GM19463 (cell line): ENCODE results near the gene PRC1.
A peak's percentile ranks its signal among the peaks of the same experiment; 100 is the strongest.

Experiments used
- ATAC-seq: cut with Tn5 transposase; IDR thresholded peaks from one replicate; pipeline ENCODE4 v1.9.1; 2021; ENCODE audit warnings: mild to moderate bottlenecking, moderate library complexity; ENCODE audit not compliant: unreplicated experiment

PRC1 gene

GRCh38 chr15:90990446-90990845, 3.9 kb downstream of the PRC1 start:
- ATAC-seq = no peak

GRCh38 chr15:90989040-90989768, 5.1 kb downstream of the PRC1 start:
- ATAC-seq = no peak

GRCh38 chr15:90988296-90988695, 6.0 kb downstream of the PRC1 start:
- ATAC-seq = no peak

- ATAC-seq = no peak
Observed at GRCh38 chr15:90987561-90988141, 6.7 kb downstream of the PRC1 start.

DNA sequence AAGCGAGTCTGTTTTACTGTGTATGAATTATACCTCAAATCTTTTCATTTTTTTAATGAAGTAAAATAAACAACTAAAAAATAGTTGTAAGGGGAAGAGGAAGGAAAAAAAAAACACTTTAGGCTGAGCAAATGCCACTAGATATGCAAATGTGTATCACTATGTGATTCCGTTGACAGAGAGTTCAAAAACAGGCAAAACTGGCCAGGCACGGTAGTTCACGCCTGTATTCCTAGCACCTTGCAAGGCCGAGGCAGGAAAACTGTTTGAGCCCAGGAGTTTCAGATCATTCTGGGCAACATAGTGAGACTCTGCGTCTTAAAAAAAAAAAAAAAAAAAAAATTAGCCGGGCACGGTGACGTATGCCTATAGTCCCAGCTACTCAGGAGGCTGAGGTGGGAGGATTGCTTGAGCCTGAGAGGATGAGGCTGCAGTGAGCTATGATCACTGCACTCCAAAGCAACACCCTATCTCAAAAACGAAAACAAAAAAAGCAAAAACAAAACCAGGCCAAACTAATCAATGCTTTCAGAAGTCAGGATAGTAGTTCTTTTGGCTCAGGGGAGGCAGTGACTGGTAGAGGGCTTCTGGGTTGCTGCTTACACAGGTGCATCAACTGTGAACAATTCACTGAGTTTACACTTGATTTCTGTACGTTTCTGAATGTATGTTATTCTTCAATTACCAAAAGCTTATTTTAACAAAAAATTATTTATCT, 7.4 kb downstream of the PRC1 start:
- ATAC-seq = peak; percentile 57

DNA sequence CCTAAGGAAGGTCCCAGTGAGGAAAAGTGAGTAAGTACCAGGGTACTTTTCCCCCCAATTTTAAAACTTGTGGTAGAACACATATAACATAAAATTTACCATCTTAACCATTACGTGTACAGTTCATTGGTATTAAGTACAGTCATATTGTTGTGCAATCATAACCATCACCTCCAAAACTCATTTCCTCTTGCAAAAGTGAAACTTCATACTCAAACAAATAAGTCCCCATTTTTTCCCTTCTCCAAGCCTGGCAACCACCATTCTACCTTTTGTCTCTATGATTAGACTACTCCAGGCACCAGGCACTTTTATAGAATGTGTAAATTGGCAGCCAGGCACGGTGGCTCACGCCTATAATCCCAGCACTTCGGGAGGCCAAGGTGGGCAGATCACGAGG, 12.2 kb downstream of the PRC1 start:
- no peak for ATAC-seq

GRCh38 chr15:90981681-90982080, 12.7 kb downstream of the PRC1 start:
- ATAC-seq = peak; percentile 69

GRCh38 chr15:90979582-90979981, 14.8 kb downstream of the PRC1 start:
- ATAC-seq = no peak

DNA sequence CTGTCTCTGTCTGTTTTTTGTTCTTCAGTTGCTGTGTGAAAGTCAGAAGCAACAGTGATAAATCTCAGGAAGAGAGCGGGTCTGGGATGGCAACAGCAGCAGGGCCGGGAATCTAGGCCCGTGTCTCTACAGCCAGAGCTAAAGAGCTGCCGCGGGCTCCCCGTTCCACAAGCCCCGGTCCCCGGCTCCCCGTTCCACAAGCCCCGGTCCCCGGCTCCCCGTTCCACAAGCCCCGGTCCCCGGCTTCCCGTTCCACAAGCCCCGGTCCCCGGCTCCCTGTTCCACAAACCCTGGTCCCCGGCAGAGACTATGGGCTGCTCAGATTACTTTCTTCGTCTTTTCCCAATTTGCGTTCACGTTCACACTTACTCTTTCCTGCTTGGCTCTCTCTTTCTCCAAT, 20.1 kb downstream of the PRC1 start:
- ATAC-seq = no peak

GRCh38 chr15:90972133-90972532, 22.2 kb downstream of the PRC1 start:
- no peak for ATAC-seq

DNA sequence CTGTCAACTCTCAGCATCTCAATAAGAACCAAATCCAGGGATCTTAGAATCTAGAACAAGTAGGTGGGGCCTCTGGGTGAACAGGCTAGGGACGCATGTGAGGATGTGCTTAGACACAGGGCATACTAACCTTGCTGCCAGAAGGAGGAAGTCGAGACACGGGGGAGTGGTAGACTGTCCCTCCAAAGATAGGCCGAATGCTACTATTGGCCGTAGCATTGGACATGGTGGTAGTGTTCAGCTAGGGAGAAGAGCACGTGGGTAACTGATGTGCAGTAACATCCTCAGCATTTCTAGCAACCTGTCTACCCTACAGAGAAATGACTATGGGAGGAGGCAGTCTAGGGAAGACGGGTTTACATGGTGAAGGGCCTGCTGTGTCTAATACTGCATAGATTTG, 24.1 kb downstream of the PRC1 start:
- no peak for ATAC-seq

DNA sequence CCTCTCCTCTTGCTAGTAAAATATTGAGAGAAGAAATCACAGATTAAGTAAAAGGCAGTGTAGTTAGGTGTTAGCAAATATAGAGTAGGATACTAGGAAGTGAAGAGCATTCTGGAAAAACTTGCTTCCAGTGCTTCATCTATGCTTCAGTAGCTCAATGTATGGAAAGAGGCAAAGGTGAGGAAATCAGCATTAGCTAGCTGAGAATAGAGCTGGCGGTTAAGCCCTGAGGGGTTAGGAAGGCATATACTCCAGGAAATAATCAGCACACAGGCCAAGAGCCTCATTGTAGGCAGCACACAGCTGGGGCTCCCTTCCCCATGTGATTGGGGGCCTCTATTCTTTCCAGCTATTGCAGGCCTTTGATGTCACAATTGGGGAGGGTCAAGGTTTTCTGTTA, 25.9 kb downstream of the PRC1 start:
- no peak for ATAC-seq

GRCh38 chr15:90967206-90967605, 27.1 kb downstream of the PRC1 start:
- no peak for ATAC-seq

- no peak for ATAC-seq
Observed at GRCh38 chr15:90966262-90966661, 28.1 kb downstream of the PRC1 start.

GRCh38 chr15:90962021-90962420, 32.3 kb downstream of the PRC1 start:
- no peak for ATAC-seq

- no peak for ATAC-seq
Observed at GRCh38 chr15:90960298-90961091, 33.8 kb downstream of the PRC1 start.

DNA sequence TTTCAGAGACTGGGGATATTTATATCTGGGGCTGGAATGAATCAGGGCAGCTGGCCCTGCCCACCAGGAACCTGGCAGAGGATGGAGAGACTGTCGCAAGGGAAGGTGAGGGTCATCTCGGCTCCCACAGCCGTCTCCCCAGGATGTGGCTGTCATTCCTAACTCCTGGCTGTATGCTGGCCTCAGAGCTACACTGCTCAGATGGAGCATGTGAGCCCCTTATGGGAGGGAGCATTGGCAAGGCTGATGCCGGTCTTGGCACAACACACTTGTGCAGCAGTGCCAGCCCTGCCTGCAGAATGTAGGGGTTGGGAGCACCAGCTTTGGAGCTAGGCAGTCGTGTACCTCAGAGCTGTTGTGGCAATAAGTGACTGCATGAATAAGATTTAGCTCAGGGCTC, 34.4 kb downstream of the PRC1 start:
- no peak for ATAC-seq

DNA sequence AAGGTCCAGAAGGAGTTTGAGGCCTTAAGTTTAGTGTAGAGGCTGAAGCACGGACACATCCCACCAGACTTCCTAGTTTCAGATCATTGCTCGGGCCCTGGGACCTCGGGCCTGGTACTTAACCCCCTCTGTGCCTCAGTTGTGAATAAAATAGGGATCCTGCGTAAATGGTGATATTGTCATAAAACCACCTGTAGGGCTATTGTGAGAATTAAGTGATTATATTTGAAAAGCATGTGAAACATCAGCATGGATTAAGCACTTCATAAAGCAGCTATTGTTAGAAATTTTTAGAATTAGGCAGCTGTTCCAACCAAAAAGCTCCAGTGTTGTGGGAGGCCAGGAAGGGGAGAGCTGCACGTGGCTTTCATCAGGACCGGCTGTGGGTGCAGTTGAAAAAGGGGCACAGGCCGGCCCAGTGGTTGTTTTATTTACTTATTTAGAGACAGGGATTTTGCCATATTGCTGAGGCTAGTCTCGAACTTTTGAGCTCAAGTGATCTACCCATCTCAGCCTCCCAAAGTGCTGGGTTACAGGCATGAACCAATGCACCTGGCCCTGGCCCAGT, 35.2 kb downstream of the PRC1 start:
- no peak for ATAC-seq

- no peak for ATAC-seq
Observed at GRCh38 chr15:90957791-90958190, 36.5 kb downstream of the PRC1 start.

DNA sequence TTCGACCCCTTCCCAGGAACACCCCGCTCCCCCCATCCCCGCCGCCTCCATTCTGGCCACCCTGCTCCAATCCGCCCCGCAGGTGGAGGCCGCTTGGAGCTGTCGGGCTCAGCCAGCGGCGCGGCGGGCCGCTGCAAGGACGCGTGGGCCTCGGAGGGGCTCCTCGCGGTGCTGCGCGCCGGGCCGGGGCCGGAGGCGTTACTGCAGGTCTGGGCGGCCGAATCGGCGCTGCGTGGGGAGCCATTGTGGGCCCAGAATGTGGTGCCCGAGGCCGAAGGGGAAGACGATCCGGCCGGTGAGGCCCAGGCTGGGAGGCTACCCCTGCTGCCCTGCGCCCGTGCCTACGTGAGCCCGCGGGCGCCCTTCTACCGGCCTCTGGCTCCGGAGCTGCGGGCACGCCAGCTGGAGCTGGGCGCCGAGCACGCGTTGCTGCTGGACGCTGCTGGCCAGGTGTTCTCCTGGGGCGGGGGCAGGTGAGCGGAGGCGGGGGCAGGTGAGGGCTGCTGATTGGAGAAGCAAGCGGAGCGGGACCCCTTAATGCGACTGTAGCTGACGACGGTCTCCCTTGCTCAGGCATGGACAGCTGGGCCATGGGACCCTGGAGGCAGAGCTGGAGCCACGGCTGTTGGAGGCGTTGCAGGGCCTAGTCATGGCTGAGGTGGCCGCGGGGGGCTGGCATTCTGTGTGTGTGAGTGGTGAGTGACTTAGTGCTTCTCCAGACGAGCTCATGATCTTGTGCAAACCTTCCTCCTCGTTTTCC, 37.1 kb downstream of the PRC1 start:
- no peak for ATAC-seq
